Peyer's patch (tissue), 4 donors: ENCODE measurements around the gene CDS2.
"Not testable (repeated sequence)": the region's sequence is repeated elsewhere in the genome, so short reads cannot be mapped to it uniquely, and the experiment has no call there.

Source experiments
- POLR2A ChIP-seq, 2 donors: fragments of 450-650 bp; IDR thresholded peaks; one replicate each; pipeline ENCODE4 v1.5.1; 2017; ENCODE audit warnings: antibody characterized with exemption in 2 of 2, mild to moderate bottlenecking in 2 of 2, moderate library complexity in 2 of 2
- TF ChIP-seq, protein P1 (sequence below), 6 experiments: fragments of 450-650 bp in 4 of 6; fragments of 200-600 bp in 2 of 6; sonication (generic) in 1 of 6; IDR thresholded peaks; one replicate each; pipeline ENCODE4 v1.5.1; 2017 to 2019; ENCODE audit warnings: antibody characterized with exemption in 6 of 6, mild to moderate bottlenecking in 3 of 6, moderate library complexity in 1 of 6

DNA sequence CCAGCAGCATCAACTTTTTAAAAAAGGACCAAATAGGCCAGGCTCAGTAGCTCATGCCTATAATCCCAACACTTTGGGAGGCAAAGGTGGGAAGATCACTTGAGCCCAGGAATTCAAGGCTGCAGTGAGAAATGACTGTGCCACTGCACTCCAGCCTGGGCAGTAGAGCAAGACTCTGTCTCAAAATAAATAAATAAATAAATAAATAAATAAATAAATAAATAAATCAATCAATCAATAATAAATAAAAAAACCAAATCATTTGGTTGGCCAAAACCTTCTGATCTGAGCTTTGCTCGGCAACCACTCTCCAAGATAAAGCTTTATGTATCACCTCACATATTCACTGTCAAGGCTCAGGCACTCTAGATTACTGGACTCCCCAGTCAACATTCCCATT lies 27.8 kb upstream of the CDS2 start:
- not testable (repeated sequence) for TF ChIP-seq POLR2A (IDR thresholded peaks at IDR 0.05)
- TF ChIP-seq, protein P1, sequence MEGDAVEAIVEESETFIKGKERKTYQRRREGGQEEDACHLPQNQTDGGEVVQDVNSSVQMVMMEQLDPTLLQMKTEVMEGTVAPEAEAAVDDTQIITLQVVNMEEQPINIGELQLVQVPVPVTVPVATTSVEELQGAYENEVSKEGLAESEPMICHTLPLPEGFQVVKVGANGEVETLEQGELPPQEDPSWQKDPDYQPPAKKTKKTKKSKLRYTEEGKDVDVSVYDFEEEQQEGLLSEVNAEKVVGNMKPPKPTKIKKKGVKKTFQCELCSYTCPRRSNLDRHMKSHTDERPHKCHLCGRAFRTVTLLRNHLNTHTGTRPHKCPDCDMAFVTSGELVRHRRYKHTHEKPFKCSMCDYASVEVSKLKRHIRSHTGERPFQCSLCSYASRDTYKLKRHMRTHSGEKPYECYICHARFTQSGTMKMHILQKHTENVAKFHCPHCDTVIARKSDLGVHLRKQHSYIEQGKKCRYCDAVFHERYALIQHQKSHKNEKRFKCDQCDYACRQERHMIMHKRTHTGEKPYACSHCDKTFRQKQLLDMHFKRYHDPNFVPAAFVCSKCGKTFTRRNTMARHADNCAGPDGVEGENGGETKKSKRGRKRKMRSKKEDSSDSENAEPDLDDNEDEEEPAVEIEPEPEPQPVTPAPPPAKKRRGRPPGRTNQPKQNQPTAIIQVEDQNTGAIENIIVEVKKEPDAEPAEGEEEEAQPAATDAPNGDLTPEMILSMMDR (IDR thresholded peaks at IDR 0.05), result not testable (repeated sequence)
